H9 (cell line): ENCODE results near the gene AJUBA. TPM values are rescaled to one million over a fixed set of nuclear protein-coding genes. Genes with fewer than 3 reads are reported as not detected.

ENCODE experiments used
- DNase-seq: peaks from one replicate; pipeline ENCODE4 v3.0.0-alpha.2; 2017
- H2AFZ ChIP-seq: one replicate; pipeline ENCODE4 v1.6.1; 2013; ENCODE audit warnings: mild to moderate bottlenecking, low read length, control low read depth, moderate library complexity
- H2AK5ac ChIP-seq: 2 replicates; pipeline ENCODE4 v1.6.1; 2013; ENCODE audit warnings: low read length, control low read depth, mixed read lengths; ENCODE audit not compliant: insufficient read length
- H2BK120ac ChIP-seq: one replicate; pipeline ENCODE4 v1.6.1; 2013; ENCODE audit warnings: low read depth, mild to moderate bottlenecking, low read length, control low read depth, inconsistent platforms; ENCODE audit not compliant: poor library complexity, severe bottlenecking
- H2BK12ac ChIP-seq: 2 replicates; pipeline ENCODE4 v1.6.1; 2013; ENCODE audit warnings: low read length, control low read depth, mixed read lengths, low read depth; ENCODE audit not compliant: insufficient read length
- H2BK15ac ChIP-seq: 2 replicates; pipeline ENCODE4 v1.6.1; 2013; ENCODE audit warnings: low read depth, low read length, control low read depth
- H2BK20ac ChIP-seq: one replicate; pipeline ENCODE4 v1.6.1; 2013; ENCODE audit warnings: low read depth, mild to moderate bottlenecking, low read length, control low read depth, inconsistent platforms; ENCODE audit not compliant: poor library complexity, severe bottlenecking
- H2BK5ac ChIP-seq: 2 replicates; pipeline ENCODE4 v1.6.1; 2013; ENCODE audit warnings: low read length, control low read depth, mixed read lengths; ENCODE audit not compliant: insufficient read length
- H3K14ac ChIP-seq: 2 replicates; pipeline ENCODE4 v1.6.1; 2013; ENCODE audit warnings: low read length, control low read depth; ENCODE audit not compliant: insufficient read depth
- H3K18ac ChIP-seq: 2 replicates; pipeline ENCODE4 v1.6.1; 2013; ENCODE audit warnings: low read depth, mild to moderate bottlenecking, mixed read lengths, low read length, control low read depth; ENCODE audit not compliant: insufficient read length
- H3K23ac ChIP-seq: 2 replicates; pipeline ENCODE4 v1.6.1; 2013; ENCODE audit warnings: low read length, control low read depth, mixed read lengths, low read depth; ENCODE audit not compliant: insufficient read length
- H3K23me2 ChIP-seq: 2 replicates; pipeline ENCODE4 v1.6.1; 2013; ENCODE audit warnings: low read depth, mild to moderate bottlenecking, mixed read lengths, low read length, control low read depth; ENCODE audit not compliant: insufficient read length, poor library complexity, severe bottlenecking
- H3K27ac ChIP-seq: 2 replicates; pipeline ENCODE4 v1.5.1; 2013; ENCODE audit warnings: low read length, control low read depth, mixed read lengths, low read depth; ENCODE audit not compliant: insufficient read length
- H3K27me3 ChIP-seq: 2 replicates; pipeline ENCODE4 v1.6.1; 2013; ENCODE audit warnings: low read length, control low read depth, inconsistent platforms; ENCODE audit not compliant: insufficient read depth
- H3K4ac ChIP-seq: 2 replicates; pipeline ENCODE4 v1.6.1; 2013; ENCODE audit warnings: low read depth, mild to moderate bottlenecking, control low read depth, inconsistent platforms, low read length, moderate library complexity
- H3K4me1 ChIP-seq: 2 replicates; pipeline ENCODE4 v1.6.1; 2013; ENCODE audit warnings: low read length, control low read depth, inconsistent platforms; ENCODE audit not compliant: insufficient read depth
- H3K4me2 ChIP-seq: 2 replicates; pipeline ENCODE4 v1.6.1; 2013; ENCODE audit warnings: low read length, control low read depth, mixed read lengths; ENCODE audit not compliant: insufficient read length, insufficient read depth
- H3K56ac ChIP-seq: 2 replicates; pipeline ENCODE4 v1.6.1; 2013; ENCODE audit warnings: low read depth, mild to moderate bottlenecking, mixed read lengths, low read length, control low read depth; ENCODE audit not compliant: insufficient read length
- H3K79me1 ChIP-seq: 2 replicates; pipeline ENCODE4 v1.6.1; 2013; ENCODE audit warnings: low read depth, mild to moderate bottlenecking, moderate library complexity, low read length, control low read depth, inconsistent platforms; ENCODE audit not compliant: insufficient read depth, poor library complexity, severe bottlenecking
- H3K79me2 ChIP-seq: 2 replicates; pipeline ENCODE4 v1.6.1; 2013; ENCODE audit warnings: low read length, control low read depth, inconsistent platforms; ENCODE audit not compliant: insufficient read depth
- H3K9ac ChIP-seq: 2 replicates; pipeline ENCODE4 v1.6.1; 2013; ENCODE audit warnings: low read length, control low read depth, mixed read lengths; ENCODE audit not compliant: insufficient read length; ENCODE audit errors: extremely low read depth
- H3K9me3 ChIP-seq: one replicate; pipeline ENCODE4 v1.6.1; 2013; ENCODE audit warnings: low read depth, low read length, inconsistent platforms; ENCODE audit not compliant: control insufficient read depth
- H3T11ph ChIP-seq: one replicate; pipeline ENCODE4 v1.6.1; 2013; ENCODE audit warnings: mild to moderate bottlenecking, low read length, control low read depth, inconsistent platforms
- H4K20me1 ChIP-seq: one replicate; pipeline ENCODE4 v1.6.1; 2013; ENCODE audit not compliant: control insufficient read depth, insufficient read length, insufficient read depth
- H4K5ac ChIP-seq: 2 replicates; pipeline ENCODE4 v1.6.1; 2013; ENCODE audit warnings: low read depth, mild to moderate bottlenecking, mixed read lengths, low read length, control low read depth; ENCODE audit not compliant: insufficient read length
- H4K8ac ChIP-seq: replicated peaks from 2 replicates; pipeline ENCODE4 v1.6.1; 2013; ENCODE audit warnings: low read length, control low read depth, mixed read lengths, low read depth; ENCODE audit not compliant: insufficient read length
- H4K91ac ChIP-seq: 2 replicates; pipeline ENCODE4 v1.6.1; 2013; ENCODE audit warnings: low read depth, mild to moderate bottlenecking, moderate library complexity, mixed read lengths, low read length, control low read depth; ENCODE audit not compliant: insufficient read length
- H3K27ac Mint-ChIP-seq, 3 experiments: 2 replicates in 2 of 3; 3 replicates in 1 of 3; pipeline ENCODE4 v1.8.0; 2020 to 2021; ENCODE audit warnings: mixed read lengths in 3 of 3, mild to moderate bottlenecking in 1 of 3, moderate library complexity in 1 of 3
- H3K27me3 Mint-ChIP-seq: 2 replicates; pipeline ENCODE4 v1.8.0; 2021; ENCODE audit warnings: low read depth, mild to moderate bottlenecking, moderate library complexity, mixed read lengths
- H3K36me3 Mint-ChIP-seq, 3 experiments: 2 replicates in 2 of 3; 3 replicates in 1 of 3; pipeline ENCODE4 v1.8.0; 2020 to 2021; ENCODE audit warnings: low read depth in 3 of 3, mixed read lengths in 3 of 3; ENCODE audit not compliant: insufficient read depth in 1 of 3
- H3K4me1 Mint-ChIP-seq, 2 experiments: 2 replicates each; pipeline ENCODE4 v1.8.0; 2020; ENCODE audit warnings: mixed read lengths in 2 of 2
- H3K4me3 Mint-ChIP-seq, 2 experiments: 2 replicates in 1 of 2; 3 replicates in 1 of 2; pipeline ENCODE4 v1.8.0; 2020 to 2021; ENCODE audit warnings: mild to moderate bottlenecking in 2 of 2, mixed read lengths in 2 of 2, moderate library complexity in 1 of 2
- H3K9me3 Mint-ChIP-seq, 2 experiments: 2 replicates in 1 of 2; 3 replicates in 1 of 2; pipeline ENCODE4 v1.8.0; 2020; ENCODE audit warnings: mild to moderate bottlenecking in 2 of 2, mixed read lengths in 2 of 2, moderate library complexity in 1 of 2
- CTCF ChIP-seq: fragments of 200-600 bp; sonication (generic); conservative IDR thresholded peaks from 3 replicates; pipeline ENCODE4 v1.8.0; 2021; ENCODE audit warnings: antibody characterized with exemption, mild to moderate bottlenecking
- WGBS: extraction: QIAGEN DNeasy Blood & Tissue Kit; methylation state at CpG from one replicate; pipeline ENCODE4 v1.1.7; 2013; ENCODE audit warnings: missing lambda C conversion rate, low lambda C conversion rate, mixed read lengths; ENCODE audit not compliant: insufficient read length; ENCODE audit errors: extremely low coverage; 5-methylcytosine and 5-hydroxymethylcytosine counted together
- total RNA-seq: library from RNA; stranded (reverse); gene quantifications from 2 replicates; pipeline ENCODE4 v1.2.1, GENCODE V29; 2021

The AJUBA gene
- total RNA-seq, 1 experiment from 2014 or later, result 44.9 TPM

- Histone ChIP-seq H3K18ac (no peak overlapping the region), H2BK15ac (no peak overlapping the region), H3K56ac (no peak overlapping the region), H2BK20ac (no peak overlapping the region), H3K4ac (no peak overlapping the region), H3K27ac (no peak overlapping the region), H3K23me2 (no peaks in the 10 kb centered on the region), H3K27me3 (no peaks in the 10 kb centered on the region), H3K9me3 (no peaks in the 10 kb centered on the region), H2AK5ac (no peak overlapping the region), H3T11ph (no peak overlapping the region), H4K8ac (no peak overlapping the region), H3K4me1 (no peaks in the 10 kb centered on the region), H2AFZ (no peak overlapping the region), H4K5ac (no peak overlapping the region), H3K23ac (no peak overlapping the region), H3K9ac (no peak overlapping the region), H2BK12ac (no peak overlapping the region), H3K79me2 (no peaks in the 10 kb centered on the region), H2BK5ac (no peak overlapping the region), H3K4me2 (no peak overlapping the region), H4K91ac (no peak overlapping the region), H2BK120ac (no peak overlapping the region), H4K20me1 (no peaks in the 10 kb centered on the region), H3K79me1 (no peaks in the 10 kb centered on the region), H3K14ac (no peak overlapping the region)
- no peaks in the 10 kb centered on the region for H3K27me3 Mint-ChIP-seq
- peaks cover 25 to 33% (median 33%) of the 10 kb centered on the region in 3 experiments for H3K36me3 Mint-ChIP-seq
- H3K4me1 Mint-ChIP-seq, result peaks cover 33 to 37% of the 10 kb centered on the region in 2 experiments
- peak overlapping the region in 1 of 3 experiments; percentile 64; a peak in 1 of 7 replicates for H3K27ac Mint-ChIP-seq
- TF ChIP-seq CTCF, result no peak
- H3K4me3 Mint-ChIP-seq, result no peak overlapping the region
- no CpG with 5 or more reads among the region's 2 CpGs for WGBS
- DNase-seq, result no peak
- H3K9me3 Mint-ChIP-seq, result no peaks in the 10 kb centered on the region
Observed at GRCh38 chr14:23023795-23024152, 41.4 kb upstream of the AJUBA start.
